Breast epithelium (tissue), 3 donors: ENCODE data around the gene C2CD2L.
"Not testable (repeated sequence)": the region's sequence is repeated elsewhere in the genome, so short reads cannot be mapped to it uniquely, and the experiment has no call there.

Experiments used
- CTCF ChIP-seq, 3 donors: fragments of 450-650 bp; IDR thresholded peaks; one replicate each; pipeline ENCODE4 v1.5.1; 2016 to 2017; ENCODE audit warnings: antibody characterized with exemption in 3 of 3, mild to moderate bottlenecking in 3 of 3, moderate library complexity in 3 of 3
- POLR2A ChIP-seq: fragments of 450-650 bp; IDR thresholded peaks from one replicate; pipeline ENCODE4 v1.6.1; 2016; ENCODE audit warnings: antibody characterized with exemption, mild to moderate bottlenecking, moderate library complexity

GRCh38 chr11:119139276-119139675, 32.1 kb downstream of the C2CD2L start:
- not testable (repeated sequence) for TF ChIP-seq CTCF (IDR thresholded peaks at IDR 0.05); POLR2A
